Measurements from ENCODE around the gene KPNA6.
"Not testable (repeated sequence)": the region's sequence is repeated elsewhere in the genome, so short reads cannot be mapped to it uniquely, and the experiment has no call there.

Gene KPNA6

DNA sequence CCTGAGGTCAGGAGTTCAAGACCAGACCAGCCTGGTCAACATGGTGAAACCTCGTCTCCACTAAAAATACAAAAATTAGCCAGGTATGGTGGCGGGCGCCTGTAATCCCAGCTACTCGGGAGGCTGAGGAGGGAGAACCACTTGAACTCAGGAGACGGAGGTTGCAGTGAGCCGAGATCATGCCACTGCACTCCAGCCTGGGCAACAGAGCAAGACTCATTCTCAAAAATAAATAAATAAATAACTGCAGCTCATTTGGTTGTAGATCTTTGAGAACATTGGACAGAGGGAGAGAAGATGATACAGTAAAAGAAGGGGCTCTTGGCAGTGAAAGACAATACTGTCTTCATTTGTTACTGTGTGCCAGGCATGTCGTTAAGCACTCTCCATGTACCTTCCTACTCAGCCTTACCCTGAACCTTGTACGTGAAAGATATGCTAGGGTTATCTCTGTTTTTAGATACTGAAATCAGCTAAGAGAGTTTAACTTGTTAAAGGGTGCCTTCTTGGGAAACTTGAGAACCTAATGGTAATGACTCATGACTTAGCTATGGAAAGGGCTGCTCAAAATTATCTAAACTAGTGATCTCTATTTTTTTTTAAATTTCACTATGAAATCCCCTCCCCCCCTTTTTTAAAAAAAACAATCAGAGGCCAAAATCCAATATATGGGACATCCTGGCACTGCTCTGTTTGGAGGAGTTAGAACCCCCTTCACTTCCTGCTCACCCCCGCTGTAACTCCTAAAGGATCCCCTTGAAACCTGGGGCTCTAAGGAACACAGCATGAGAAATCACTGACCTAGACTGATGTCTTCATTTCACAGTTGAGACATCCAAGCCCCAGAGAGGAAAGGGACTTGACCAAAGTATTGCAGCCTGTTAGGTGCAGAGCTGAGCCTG, 6.8 kb upstream of the KPNA6 start:
- DNase-seq, result no peak

DNA sequence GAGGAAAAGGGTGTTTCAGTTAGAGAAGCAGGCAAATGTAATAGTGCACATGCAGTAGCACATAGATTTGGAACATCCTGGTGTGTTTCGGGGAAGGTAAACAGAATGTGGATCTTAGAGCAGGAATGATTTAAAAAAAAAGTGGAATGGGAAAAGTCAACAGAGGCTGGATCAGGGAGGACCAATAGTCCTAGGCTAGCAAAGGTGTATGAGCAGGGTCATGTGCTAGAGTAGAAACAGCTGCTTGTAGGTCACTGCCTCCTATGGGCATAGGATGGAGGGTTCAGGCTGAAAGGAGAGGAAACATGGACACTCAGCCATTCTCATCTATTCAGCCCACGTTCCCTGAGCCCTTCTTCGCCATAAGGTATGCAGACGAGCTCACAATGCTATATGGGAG, 3.7 kb upstream of the KPNA6 start:
- DNase-seq, result no peak

- no peak for DNase-seq
Observed at GRCh38 chr1:32105338-32105737, 2.5 kb upstream of the KPNA6 start.

DNA sequence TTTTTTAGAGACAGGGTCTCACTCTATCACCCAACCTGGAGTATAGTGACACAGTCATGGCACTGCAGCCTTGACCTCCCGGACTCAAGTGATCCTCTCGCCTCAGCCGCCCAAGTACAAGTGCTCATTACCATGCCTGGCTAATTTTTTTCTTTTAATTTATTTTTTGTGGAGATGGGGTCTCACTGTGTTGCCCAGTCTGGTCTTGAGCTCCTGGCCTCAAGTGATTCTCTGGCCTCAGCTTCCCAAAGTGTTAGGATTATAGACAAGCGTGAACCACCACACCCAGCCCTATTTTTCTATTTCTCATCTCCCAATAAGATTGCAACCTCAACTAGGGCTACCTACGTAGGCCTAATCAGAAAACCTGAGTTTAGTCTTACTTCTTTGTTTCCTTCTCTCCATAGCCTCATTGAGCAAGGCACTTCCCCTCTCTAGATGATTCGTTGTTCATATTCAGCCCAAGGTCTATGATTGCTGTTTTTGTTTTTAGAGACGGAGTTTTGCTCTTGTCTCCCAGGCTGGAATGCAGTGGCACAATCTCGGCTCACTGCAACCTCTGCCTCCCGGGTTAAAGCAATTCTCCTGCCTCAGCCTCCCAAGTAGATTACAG, 1.1 kb upstream of the KPNA6 start:
- DNase-seq, result no peak

- no peak for DNase-seq
Observed at GRCh38 chr1:32111040-32111623, 3.3 kb downstream of the KPNA6 start.

DNA sequence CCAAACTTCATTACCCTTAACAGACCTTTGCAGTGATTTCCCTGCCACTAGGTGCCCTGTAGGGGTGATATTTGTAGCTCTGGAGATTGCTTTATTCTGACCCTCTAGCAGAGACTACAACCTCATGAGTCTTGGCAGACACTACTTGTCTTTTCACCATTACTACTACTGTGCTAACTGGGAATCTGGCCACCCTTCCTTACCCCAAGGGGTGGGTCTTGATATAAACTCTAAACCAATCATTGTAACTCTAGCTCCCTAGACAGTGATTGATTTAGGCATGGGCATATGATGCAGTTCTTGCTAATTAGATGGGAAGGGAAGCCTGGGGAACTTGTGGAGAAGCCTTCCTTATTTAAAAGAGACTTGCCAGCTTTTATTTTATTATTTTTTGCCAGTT, 3.9 kb downstream of the KPNA6 start:
- no peak for DNase-seq

DNA sequence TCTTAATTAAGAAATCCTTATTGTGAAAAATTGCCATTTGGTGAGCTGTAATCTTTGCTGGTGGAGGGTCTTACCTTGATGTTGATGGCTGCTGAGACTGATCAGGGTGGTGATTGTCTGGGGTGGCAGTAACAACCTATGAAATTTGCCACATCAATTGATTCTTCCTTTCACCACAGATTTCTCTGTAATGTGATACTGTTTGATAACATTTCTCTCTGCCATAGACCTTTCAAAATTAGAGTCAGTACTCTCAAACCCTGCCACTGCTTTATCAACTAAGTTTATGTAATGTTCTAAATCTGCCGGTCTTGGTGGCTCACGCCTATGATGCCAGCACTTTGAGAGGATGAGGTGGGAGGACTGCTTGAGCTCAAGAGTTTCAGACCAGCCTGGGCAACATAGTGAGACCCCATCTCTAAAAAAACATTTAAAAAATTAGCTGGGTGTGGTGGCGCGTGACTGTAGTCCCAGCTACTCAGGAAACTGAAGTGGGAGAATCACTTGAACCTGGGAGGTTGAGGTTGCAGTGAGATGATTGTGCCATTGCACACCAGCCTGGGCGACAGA, 5.0 kb downstream of the KPNA6 start:
- DNase-seq, result no peak

DNA sequence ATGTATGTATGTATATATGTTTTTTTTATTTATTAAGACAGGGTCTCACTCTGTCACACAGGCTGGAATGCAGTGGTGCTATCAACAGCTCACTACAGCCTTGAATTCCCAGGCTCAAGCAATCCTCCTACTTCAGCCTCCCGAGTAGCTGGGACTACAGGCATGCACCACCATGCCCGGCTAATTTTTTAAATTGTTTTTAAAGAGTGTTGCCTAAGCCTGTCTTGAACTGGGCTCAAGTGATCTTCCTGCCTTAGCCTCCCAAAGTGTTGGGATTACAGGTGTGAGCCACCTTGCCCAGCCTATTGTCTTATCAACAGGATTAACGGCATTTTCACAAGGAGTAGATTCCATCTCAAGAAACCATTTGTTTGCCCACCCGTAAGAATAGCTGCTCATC, 5.6 kb downstream of the KPNA6 start:
- DNase-seq, result not testable (repeated sequence)

- no peak for DNase-seq
Observed at GRCh38 chr1:32114420-32114819, 6.6 kb downstream of the KPNA6 start.

DNA sequence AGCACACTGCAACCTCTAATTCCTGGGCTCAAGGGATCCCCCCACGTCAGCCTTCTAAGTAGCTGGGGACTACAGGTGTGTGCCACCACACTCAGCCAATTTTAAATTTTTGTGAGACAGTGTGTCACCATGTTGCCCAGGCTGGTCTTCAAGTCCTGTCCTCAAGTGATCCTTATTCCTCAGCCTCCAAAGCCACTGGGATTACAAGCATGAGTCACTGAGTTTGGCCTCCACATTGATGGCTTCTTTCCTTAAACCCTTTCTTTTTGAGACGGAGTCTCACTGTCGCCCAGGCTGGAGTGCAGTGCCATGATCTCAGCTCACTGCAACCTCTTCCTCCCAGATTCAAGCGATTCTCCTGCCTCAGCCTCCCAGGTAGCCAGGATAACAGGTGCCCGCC, 7.6 kb downstream of the KPNA6 start:
- DNase-seq, result no peak

GRCh38 chr1:32116531-32116930, 8.7 kb downstream of the KPNA6 start:
- DNase-seq, result no peak

DNA sequence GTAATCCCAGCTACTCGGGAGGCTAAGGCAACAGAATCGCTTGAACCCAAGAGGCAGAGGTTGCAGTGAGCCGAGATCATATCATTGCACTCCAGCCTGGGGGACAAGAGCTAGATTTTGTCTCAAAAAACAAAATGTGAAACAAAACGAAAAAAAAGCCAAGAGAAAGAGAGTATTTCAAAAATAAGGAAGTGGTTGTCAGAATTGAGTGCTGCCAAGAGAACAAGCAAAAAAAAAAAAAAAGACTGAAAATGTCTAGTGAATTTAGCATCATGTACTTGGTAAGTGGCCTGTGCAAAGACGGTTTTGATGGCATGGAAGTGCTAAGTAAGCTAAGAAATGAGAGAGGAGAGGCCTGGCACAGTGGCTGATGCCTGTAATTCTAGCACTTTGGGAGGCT, 14.3 kb downstream of the KPNA6 start:
- DNase-seq, result no peak

- not testable (repeated sequence) for DNase-seq
Observed at GRCh38 chr1:32123361-32123760, 15.5 kb downstream of the KPNA6 start.

GRCh38 chr1:32125313-32125712, 17.5 kb downstream of the KPNA6 start:
- no peak for DNase-seq

- DNase-seq, result no peak
Observed at GRCh38 chr1:32126770-32127169, 18.9 kb downstream of the KPNA6 start.

DNA sequence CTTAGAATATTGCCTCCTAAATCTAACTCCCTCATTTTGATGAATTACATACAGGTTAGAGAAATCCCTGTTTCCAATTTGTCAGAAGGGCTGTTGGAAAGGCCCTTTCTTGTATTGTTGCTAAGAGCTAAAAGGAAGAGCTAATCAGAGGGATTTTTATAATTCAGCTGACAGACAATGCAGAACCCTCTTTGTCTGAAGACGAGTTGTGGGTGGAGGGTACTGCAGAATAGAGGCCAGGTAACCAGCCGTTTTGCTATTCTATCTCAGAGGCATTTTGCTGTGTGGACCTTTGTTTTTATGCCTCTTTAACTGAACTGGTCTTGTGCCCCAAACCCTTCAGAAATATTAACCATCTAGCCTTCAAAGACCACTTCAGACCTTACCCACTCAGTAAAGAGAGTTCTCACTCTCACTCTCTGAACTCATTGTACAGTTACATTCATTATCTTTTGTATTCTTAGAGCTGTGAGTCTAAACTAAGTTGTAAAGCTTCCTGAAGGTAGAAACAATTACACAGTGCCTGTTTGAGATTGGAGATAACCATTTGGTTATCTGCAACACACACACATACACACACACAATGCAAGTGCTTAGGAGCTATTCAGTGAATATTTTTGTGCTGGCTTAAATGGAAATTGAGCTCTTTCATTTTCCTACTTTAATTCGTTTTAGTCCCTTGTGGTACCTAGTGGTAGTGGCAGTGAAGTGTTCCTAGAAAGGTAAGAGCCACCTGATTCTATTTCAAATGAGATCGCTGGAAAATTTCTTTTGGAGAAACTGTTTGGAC, 19.7 kb downstream of the KPNA6 start:
- DNase-seq, result no peak

DNA sequence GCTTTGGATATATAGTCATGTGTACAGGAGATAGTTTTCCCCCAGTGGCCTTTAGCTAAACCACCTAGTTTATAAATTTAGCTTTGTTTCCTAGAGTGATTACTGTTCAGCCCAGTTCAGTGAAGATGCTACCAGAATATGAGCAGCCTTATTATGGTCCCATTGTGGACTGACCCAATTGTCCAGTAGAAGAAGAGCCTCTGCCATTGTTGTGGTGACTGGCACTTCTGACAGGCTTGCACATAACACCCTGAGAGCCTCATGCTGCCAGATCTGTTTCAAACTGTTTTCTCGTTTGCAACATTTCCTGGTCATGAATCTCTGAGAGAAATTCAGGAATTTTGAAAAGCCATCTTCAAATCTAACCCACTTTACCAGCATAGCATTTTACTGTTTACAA, 20.6 kb downstream of the KPNA6 start:
- DNase-seq, result no peak

DNA sequence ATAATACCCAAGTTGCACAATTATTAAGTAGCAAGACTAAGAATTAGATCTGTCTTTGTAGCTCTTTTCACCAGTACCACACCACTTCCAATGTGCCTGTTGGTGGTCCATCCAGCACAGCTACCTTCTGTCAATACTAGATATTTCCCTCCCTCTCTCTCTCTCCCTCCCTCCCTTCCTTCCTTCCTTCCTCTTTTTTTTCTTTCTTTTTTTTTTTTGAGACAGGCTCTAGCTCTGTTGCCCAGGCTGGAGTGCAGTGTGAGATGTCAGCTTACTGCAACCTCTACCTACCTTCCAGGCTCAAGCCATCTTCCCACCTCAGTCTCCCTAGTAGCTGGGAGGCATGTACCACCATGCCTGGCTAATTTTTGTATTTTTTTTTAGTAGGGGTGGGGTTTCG, 21.1 kb downstream of the KPNA6 start:
- no peak for DNase-seq

GRCh38 chr1:32133950-32134280, 26.1 kb downstream of the KPNA6 start:
- DNase-seq, result not testable (repeated sequence)

DNA sequence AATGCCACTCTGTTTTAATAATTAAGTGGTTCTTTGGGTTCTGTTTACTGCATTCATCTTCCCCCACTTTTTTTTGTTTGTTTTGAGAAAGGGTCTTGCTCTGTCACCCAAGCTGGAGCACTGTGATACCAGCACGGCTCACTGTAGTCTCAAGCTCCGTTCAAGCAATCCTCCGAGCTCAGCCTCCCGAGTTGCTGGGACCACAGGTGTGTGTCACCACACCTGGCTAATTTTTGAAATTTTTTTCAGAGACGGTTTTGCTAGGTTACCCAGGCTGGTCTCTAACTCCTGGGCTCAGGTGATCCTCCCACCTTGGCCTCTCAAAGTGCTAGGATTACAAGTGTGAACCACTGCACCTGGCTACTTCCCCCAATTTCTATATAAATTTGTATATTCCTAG, 29.3 kb downstream of the KPNA6 start:
- DNase-seq, result no peak

DNA sequence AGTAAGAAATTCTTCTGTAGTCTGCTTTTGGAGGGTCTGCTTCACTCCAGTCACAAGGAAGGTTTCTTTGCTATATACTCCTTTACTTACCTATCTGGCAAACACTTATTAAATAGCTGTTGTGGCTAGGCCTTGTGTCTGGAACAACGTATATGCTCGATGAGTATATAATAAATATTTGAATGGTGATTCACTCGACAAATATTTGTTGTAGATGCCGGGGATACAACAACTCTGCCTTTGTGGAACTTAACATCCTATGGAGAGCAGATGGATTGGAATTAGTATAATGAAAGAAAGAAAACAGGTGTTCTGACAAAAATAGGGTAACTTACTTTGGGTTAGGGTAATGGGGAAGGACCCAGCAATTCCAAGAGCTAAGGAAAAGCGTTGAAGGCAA, 31.1 kb downstream of the KPNA6 start:
- no peak for DNase-seq

DNA sequence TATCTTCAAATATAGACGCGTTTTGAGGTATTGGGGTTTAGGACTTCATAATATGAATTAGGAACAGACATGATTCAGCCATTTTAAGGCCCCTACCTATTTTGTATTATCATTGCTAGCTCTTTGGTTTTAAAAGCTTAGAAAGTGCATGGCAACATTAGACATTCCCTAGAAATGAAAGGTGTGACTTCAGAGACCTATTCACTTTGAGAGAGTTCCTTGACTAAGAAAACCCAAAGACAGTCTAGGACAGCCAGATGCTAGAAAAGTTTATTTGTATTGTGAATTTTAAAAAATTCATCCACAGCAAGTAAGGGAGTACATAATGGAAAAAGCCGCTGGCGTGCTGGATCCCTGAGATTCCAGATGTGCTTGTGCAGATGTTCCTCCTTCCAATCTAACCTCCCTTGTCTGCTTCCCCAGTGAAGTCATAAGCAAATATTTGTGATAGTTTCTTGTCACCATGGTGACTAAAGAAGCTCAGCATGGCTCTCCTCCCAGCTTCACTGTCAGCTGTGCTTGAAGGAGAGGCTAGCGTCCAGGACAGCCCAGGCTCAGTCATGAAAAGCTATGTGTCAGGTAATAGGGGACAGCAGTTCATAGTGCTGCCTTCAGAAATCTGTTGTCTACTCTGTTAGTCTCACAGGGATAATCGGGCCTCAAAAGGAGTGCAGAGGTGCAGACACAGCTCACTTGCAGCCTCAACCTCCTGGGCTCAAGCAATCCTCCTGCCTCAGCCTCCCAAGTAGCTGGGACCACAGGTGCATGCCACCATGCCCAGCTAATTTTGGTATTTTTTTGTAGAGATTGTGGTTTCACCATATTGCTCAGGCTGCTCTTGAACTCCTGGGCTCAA, 34.8 kb downstream of the KPNA6 start:
- DNase-seq, result no peak
